Renal cortex interstitium (tissue), 11 donors: Measurements from ENCODE around the gene CXCR5. TPM values are rescaled to one million over a fixed set of nuclear protein-coding genes. Genes with fewer than 3 reads are reported as not detected.

Experiments
- DNase-seq, 11 donors: peaks; one replicate each; pipeline ENCODE4 v3.0.0-alpha.2; 2013; ENCODE audit warnings: low read depth in 9 of 11, low spot score in 4 of 11; ENCODE audit errors: extremely low read depth in 1 of 11
- polyA plus RNA-seq, 3 donors: library from polyadenylated mRNA; unstranded; fragments of 120-200 nt; gene quantifications; one replicate each; pipeline ENCODE4 v1.2.1, GENCODE V29; 2013; ENCODE audit not compliant: insufficient read length in 3 of 3

The CXCR5 gene
- polyA plus RNA-seq, 3 donors: not detected

GRCh38 chr11:118868659-118869058 lies 15.0 kb upstream of the CXCR5 start:
- DNase-seq: no peak

DNA sequence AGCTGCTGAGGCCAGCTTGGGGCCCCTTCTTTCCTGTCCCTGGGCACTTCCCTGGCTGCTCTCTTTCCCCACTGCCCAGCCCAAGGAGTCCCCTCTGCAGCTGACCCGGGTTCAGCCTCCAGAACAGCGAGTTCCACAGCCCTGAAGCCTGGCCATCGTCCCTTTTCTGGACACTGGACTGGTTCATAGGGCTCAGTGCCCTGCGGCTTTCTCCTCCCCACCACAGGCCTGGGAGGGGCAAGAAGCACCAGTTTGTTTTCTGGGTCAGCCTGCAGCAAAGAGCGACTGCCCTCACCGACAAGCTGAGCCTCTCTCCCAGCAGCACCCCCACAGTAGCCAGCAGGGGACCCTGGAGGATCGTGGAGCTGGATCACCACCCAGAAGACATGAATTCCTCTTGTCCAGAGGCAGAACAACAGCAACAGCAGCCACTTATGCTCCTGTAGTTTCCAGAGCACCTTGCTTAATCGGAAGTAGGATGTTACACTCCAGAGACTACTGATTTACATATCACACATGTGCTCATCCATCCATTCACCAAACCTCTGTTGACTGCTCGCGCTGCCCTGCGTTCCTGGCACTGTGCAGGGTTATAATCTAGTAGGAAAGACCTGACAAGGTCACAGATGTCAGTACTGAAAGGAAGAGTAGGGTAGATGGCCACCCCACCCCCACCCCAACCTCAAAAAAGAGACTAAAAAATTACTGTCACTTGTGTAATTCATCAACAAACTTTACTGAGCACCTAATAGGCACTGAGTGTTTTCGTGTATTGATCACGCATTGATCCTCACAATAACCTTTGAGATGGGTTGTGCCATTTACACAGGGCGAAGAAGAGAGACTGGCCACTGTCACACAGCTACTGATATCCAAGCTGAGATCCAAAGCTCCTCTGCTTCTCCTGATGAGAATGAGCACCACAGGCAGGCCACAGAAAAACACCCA lies 13.0 kb upstream of the CXCR5 start:
- DNase-seq: peak; percentile 29 to 71 (median 54)

DNA sequence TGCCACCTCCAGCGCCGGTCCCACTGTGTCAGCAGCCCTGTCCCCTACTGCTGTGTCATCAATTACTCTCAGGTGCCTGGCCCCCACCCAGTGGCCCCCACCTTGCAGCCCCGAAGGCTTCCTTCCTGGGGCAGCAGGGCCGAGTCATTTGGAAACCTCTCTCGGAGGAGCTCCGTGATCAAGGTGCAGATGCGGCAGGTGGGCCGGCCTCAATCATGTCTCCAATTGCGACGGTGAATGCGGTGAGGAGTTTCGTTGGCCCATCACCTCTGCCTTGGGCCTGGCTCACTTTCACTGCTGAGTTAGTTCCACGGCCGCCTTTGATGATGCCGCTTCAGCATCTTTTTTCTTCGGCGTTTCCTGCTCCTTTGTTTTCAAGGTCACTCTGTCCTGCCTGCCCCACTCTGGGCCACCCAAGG lies 11.3 kb upstream of the CXCR5 start:
- no peak for DNase-seq

DNA sequence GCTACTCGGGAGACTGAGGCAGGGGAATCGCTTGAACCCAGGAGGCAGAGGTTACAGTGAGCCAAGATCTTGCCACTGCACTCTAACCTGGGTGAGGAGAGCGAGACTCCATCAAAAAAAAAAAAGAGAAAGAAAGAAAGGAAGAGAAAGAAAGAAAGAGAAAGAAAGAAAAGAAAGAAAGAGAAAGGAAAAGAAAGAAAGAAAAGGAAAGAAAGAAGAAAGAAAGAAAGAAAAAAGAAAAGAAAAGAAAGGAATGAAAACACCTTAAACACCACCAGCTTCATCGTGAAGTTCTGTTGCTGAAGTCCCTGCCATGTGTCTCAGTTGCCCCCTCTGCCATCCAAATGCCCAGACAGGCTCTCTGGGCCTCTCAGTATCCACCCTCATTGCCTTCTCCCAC lies 9.9 kb upstream of the CXCR5 start:
- DNase-seq: no peak

DNA sequence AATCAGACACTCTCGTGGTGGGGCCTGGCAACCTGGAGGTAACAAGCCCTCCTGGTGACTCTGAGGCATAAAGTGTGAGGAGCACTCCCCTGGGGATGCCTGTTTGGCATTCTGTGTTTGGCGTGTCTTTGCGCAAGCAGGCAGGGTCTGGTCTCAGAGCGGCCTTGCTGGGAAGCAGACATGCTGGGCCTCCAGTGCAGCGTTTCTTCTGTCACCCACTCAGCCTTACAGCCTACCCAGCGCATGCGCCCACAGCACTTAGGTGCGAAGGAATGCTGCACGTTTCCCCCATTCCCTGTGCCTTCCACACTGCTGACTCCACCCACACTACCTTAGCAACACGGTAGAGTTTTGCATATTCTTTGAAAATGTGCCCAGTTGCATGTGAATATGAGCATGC lies 7.4 kb upstream of the CXCR5 start:
- DNase-seq: no peak

- no peak for DNase-seq
Measured at GRCh38 chr11:118877487-118878162, 6.1 kb upstream of the CXCR5 start.

- DNase-seq: no peak
Measured at GRCh38 chr11:118878163-118878563, 5.5 kb upstream of the CXCR5 start.

DNA sequence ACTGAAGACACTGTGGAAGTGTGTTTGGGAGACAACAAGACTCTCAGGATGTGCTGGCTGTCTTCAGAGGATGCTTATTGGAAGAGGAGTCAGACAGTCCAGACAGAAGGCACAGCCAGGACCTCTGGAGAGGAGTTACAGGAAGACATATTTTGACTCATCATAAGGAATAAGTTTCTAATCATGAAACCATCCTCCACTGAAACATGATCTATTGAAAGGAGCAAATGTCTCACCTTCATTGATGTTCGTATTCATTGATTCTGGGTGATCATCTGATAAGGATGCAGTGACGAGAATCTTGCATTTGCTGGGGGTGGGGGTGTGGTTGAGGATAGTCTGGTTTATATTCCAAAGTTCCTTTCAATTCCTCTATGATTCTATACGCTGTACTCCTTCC lies 2.5 kb upstream of the CXCR5 start:
- DNase-seq: no peak

- DNase-seq: no peak
Measured at GRCh38 chr11:118882491-118882890, 1.2 kb upstream of the CXCR5 start.

DNA sequence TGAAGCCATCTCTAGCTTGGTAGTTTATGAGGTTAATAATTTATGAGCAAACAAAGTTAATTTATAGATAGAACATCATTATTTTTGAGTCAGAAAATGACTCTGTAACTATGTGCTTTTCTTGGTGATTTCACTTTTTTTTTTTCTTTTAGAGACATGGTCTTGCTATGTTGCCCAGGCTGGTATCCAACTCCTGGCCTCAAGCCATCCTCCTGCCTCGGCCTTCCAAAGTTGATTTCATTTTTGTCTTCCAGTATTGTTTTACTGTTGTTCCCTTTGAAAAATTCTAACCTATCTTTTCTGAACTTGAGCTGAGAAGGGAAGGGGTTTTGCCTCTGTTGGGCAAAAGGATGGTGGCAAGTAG lies 706 bp upstream of the CXCR5 start:
- no peak for DNase-seq

DNA sequence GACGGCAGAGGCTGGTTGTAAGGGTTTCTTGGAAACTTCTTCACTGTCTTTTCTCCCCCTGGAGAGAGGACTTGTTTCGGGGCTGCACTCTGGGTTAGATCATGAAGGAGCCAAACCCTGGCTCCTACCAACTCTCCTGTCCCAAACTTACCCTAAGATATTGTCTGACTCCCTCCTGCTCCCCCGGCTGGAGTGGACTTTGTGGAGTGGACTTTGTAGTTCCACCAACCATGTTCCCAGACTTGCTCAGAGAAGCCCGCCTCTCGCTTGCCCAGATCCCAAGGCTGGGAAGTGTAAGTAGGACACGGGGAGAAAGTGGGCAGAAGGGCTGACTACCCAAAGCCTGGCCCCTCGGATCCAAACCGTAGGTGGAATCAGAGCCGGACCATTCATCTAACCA lies 1.2 kb downstream of the CXCR5 start:
- no peak for DNase-seq

DNA sequence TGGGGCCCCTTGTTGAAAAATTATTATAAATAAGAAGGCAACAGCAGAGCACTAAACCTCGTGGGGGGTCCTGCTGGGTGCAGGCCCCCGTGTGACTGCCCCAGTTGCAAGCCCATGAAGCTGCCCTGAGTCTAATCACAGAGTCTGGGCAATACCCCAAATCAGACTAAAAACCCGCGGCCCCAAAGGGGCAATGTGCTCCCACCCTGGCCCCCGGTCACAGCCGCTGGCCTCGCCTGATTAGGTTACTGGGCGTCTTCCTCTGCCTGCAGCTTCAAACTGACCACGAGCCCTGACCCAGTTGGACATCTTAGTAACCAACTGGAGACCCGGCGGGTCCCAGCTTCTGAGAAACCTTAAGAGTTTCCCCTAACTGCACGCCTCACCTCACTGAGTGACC lies 1.6 kb downstream of the CXCR5 start:
- DNase-seq: no peak

GRCh38 chr11:118885831-118886565 lies 2.3 kb downstream of the CXCR5 start:
- DNase-seq: no peak

- DNase-seq: no peak
Measured at GRCh38 chr11:118886681-118887111, 3.0 kb downstream of the CXCR5 start.

GRCh38 chr11:118887206-118887605 lies 3.5 kb downstream of the CXCR5 start:
- no peak for DNase-seq

- no peak for DNase-seq
Measured at GRCh38 chr11:118888398-118888797, 4.7 kb downstream of the CXCR5 start.

DNA sequence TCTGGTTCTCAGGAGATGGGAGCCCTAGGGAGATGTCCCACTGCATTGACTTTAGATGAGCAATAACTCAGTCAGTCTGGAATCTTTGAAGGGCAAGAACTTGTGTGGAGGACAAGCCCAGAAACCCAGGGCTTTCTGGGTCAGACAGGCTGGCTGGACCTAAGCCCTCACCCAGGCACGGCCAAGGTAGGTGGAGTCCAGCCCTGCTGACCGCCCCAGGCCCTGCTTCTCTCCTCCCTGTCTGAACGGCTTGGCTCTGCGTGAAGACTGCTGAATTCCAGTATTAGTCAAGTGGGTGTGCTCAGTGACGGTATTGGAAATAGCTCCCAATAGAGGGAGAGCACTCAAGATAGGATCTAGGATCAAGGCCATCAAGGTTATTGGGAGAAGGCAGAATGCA lies 6.1 kb downstream of the CXCR5 start:
- no peak for DNase-seq

- DNase-seq: no peak
Measured at GRCh38 chr11:118892514-118892913, 8.8 kb downstream of the CXCR5 start.

- DNase-seq: no peak
Measured at GRCh38 chr11:118892964-118893363, 9.3 kb downstream of the CXCR5 start.

DNA sequence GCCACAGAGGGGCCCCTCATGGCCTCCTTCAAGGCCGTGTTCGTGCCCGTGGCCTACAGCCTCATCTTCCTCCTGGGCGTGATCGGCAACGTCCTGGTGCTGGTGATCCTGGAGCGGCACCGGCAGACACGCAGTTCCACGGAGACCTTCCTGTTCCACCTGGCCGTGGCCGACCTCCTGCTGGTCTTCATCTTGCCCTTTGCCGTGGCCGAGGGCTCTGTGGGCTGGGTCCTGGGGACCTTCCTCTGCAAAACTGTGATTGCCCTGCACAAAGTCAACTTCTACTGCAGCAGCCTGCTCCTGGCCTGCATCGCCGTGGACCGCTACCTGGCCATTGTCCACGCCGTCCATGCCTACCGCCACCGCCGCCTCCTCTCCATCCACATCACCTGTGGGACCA lies 10.0 kb downstream of the CXCR5 start:
- DNase-seq: no peak
